Osteocyte (in vitro differentiated cells): ENCODE results near the gene FTO. TPM values are rescaled to one million over a fixed set of nuclear protein-coding genes. Genes with fewer than 3 reads are reported as not detected.
A peak's percentile ranks its signal among the peaks of the same experiment; 100 is the strongest.

Source experiments
- DNase-seq: peaks from one replicate; pipeline ENCODE4 v3.0.0; 2021; ENCODE audit warnings: mixed read lengths; ENCODE audit not compliant: unreplicated experiment; ENCODE audit errors: extremely low spot score
- H3K27ac Mint-ChIP-seq: one replicate; pipeline ENCODE4 v1.8.0; 2021; ENCODE audit warnings: mild to moderate bottlenecking, mixed read lengths; ENCODE audit not compliant: unreplicated experiment
- H3K27me3 Mint-ChIP-seq: one replicate; pipeline ENCODE4 v1.8.0; 2021; ENCODE audit warnings: mixed read lengths; ENCODE audit not compliant: unreplicated experiment
- H3K36me3 Mint-ChIP-seq: one replicate; pipeline ENCODE4 v1.8.0; 2021; ENCODE audit warnings: mixed read lengths; ENCODE audit not compliant: unreplicated experiment
- H3K4me1 Mint-ChIP-seq: one replicate; pipeline ENCODE4 v1.8.0; 2021; ENCODE audit warnings: mixed read lengths; ENCODE audit not compliant: unreplicated experiment
- H3K4me3 Mint-ChIP-seq: one replicate; pipeline ENCODE4 v1.8.0; 2021; ENCODE audit warnings: mild to moderate bottlenecking, moderate library complexity, mixed read lengths; ENCODE audit not compliant: unreplicated experiment
- H3K9me3 Mint-ChIP-seq: one replicate; pipeline ENCODE4 v1.8.0; 2021; ENCODE audit warnings: mixed read lengths; ENCODE audit not compliant: unreplicated experiment
- CTCF ChIP-seq: fragments of 200-600 bp; sonication (generic); IDR thresholded peaks from 2 replicates; pipeline ENCODE4 v1.5.0; 2021; ENCODE audit warnings: antibody characterized with exemption, mild to moderate bottlenecking, moderate library complexity
- total RNA-seq: library from RNA; stranded (reverse); gene quantifications from 2 replicates; pipeline ENCODE4 v1.2.1, GENCODE V29; 2021

The FTO gene
- total RNA-seq, 1 donor from 2014 or later, result 108 TPM

- DNase-seq, result no peak
- H3K36me3 Mint-ChIP-seq, result peaks cover 21% of the 10 kb centered on the region
- no peak overlapping the region for H3K4me3 Mint-ChIP-seq
- H3K4me1 Mint-ChIP-seq, result peaks cover 46% of the 10 kb centered on the region
- no peak for TF ChIP-seq CTCF
- H3K27me3 Mint-ChIP-seq, result no peaks in the 10 kb centered on the region
- H3K27ac Mint-ChIP-seq, result peak overlapping the region; percentile 95
- H3K9me3 Mint-ChIP-seq, result no peaks in the 10 kb centered on the region
Observed at GRCh38 chr16:53817117-53817755, 113.3 kb downstream of the FTO start.

GRCh38 chr16:53817812-53818550 lies 114.0 kb downstream of the FTO start:
- H3K36me3 Mint-ChIP-seq, result peaks cover 19% of the 10 kb centered on the region
- DNase-seq, result no peak
- peak overlapping the region; percentile 95 for H3K27ac Mint-ChIP-seq
- no peaks in the 10 kb centered on the region for H3K9me3 Mint-ChIP-seq
- TF ChIP-seq CTCF, result no peak
- no peak overlapping the region for H3K4me3 Mint-ChIP-seq
- H3K4me1 Mint-ChIP-seq, result peaks cover 48% of the 10 kb centered on the region
- H3K27me3 Mint-ChIP-seq, result no peaks in the 10 kb centered on the region

GRCh38 chr16:53821487-53821886 lies 117.5 kb downstream of the FTO start:
- Mint-ChIP-seq H3K36me3 (peaks cover 10% of the 10 kb centered on the region), H3K4me3 (no peak overlapping the region), H3K4me1 (peaks cover 39% of the 10 kb centered on the region), H3K9me3 (no peaks in the 10 kb centered on the region), H3K27me3 (no peaks in the 10 kb centered on the region), H3K27ac (peak overlapping the region; percentile 61)
- DNase-seq, result no peak
- no peak for TF ChIP-seq CTCF

- no peak for TF ChIP-seq CTCF
- Mint-ChIP-seq H3K27ac (peak overlapping the region; percentile 61), H3K4me1 (peaks cover 33% of the 10 kb centered on the region), H3K27me3 (no peaks in the 10 kb centered on the region), H3K9me3 (no peaks in the 10 kb centered on the region), H3K36me3 (peaks cover 6% of the 10 kb centered on the region), H3K4me3 (no peak overlapping the region)
- no peak for DNase-seq
Observed at GRCh38 chr16:53821957-53822625, 118.1 kb downstream of the FTO start.

- TF ChIP-seq CTCF, result no peak
- no peak overlapping the region for H3K4me3 Mint-ChIP-seq
- H3K9me3 Mint-ChIP-seq, result no peaks in the 10 kb centered on the region
- H3K27me3 Mint-ChIP-seq, result no peaks in the 10 kb centered on the region
- no peak for DNase-seq
- no peak overlapping the region for H3K27ac Mint-ChIP-seq
- peaks cover 6% of the 10 kb centered on the region for H3K36me3 Mint-ChIP-seq
- peaks cover 23% of the 10 kb centered on the region for H3K4me1 Mint-ChIP-seq
Observed at GRCh38 chr16:53822936-53823529, 119.1 kb downstream of the FTO start.
